Measurements from ENCODE around the gene LRTM2. TPM values are rescaled to one million over a fixed set of nuclear protein-coding genes. Genes with fewer than 3 reads are reported as not detected.

LRTM2 gene
- total RNA-seq, 2 donors from 2014 or later = not detected

- H3K36me3 ChIP-seq (replicated peaks in 1 of 2; ENCODE audit: insufficient read depth in 1 of 2, low read depth in 2 of 2) = no peaks in the 10 kb centered on the region
- H3K4me1 ChIP-seq = no peaks in the 10 kb centered on the region
- WGBS, 2 donors = 77 to 79% methylated on average over 19 of the region's 19 CpGs
- ATAC-seq (no peak), DNase-seq (no peak)
- no peaks in the 10 kb centered on the region for H3K9me3 ChIP-seq
- H3K27me3 ChIP-seq = no peaks in the 10 kb centered on the region
- no peak overlapping the region for H3K27ac ChIP-seq
- H3K4me3 ChIP-seq = no peak overlapping the region
- intact Hi-C loops (cut with DNase I) = loop anchor here (5.0 to 10.0 kb wide), 2 partner anchors 124 to 227 kb away; no protein-coding TSS in a partner anchor
- TF ChIP-seq CTCF (IDR thresholded peaks at IDR 0.05) (no peak), POLR2A (IDR thresholded peaks at IDR 0.05) (no peak)
Measured at GRCh38 chr12:1808036-1808797, 12.1 kb upstream of the LRTM2 start.

GRCh38 chr12:1808798-1809480, 11.4 kb upstream of the LRTM2 start:
- Histone ChIP-seq H3K27me3 (no peaks in the 10 kb centered on the region), H3K4me3 (no peak overlapping the region), H3K27ac (no peak overlapping the region), H3K4me1 (no peaks in the 10 kb centered on the region), H3K36me3 (replicated peaks in 1 of 2; ENCODE audit: insufficient read depth in 1 of 2, low read depth in 2 of 2) (no peaks in the 10 kb centered on the region), H3K9me3 (no peaks in the 10 kb centered on the region)
- TF ChIP-seq POLR2A (IDR thresholded peaks at IDR 0.05) (no peak), CTCF (IDR thresholded peaks at IDR 0.05) (no peak)
- intact Hi-C loops (cut with DNase I) = loop anchor here (5.0 to 10.0 kb wide), 2 partner anchors 123 to 226 kb away; no protein-coding TSS in a partner anchor
- ATAC-seq (no peak), DNase-seq (no peak)
- WGBS, 2 donors = 79 to 81% methylated on average over 22 of the region's 22 CpGs

GRCh38 chr12:1809591-1810190, 10.7 kb upstream of the LRTM2 start:
- WGBS, 2 donors = 76 to 79% methylated on average over 13 of the region's 13 CpGs
- ATAC-seq (no peak), DNase-seq (no peak)
- Histone ChIP-seq H3K4me1 (no peaks in the 10 kb centered on the region), H3K9me3 (no peaks in the 10 kb centered on the region), H3K27me3 (no peaks in the 10 kb centered on the region), H3K4me3 (no peak overlapping the region), H3K27ac (no peak overlapping the region), H3K36me3 (replicated peaks in 1 of 2; ENCODE audit: insufficient read depth in 1 of 2, low read depth in 2 of 2) (no peaks in the 10 kb centered on the region)
- intact Hi-C loops (cut with DNase I) = loop anchor here (5.0 to 10.0 kb wide), 2 partner anchors 123 to 225 kb away; no protein-coding TSS in a partner anchor
- TF ChIP-seq POLR2A (IDR thresholded peaks at IDR 0.05) (no peak), CTCF (IDR thresholded peaks at IDR 0.05) (no peak)

GRCh38 chr12:1810201-1810930, 10.0 kb upstream of the LRTM2 start:
- H3K27ac ChIP-seq = no peak overlapping the region
- intact Hi-C loops (cut with DNase I) = no loop called here
- 77 to 82% methylated on average over 21 of the region's 21 CpGs for WGBS, 2 donors

More at GRCh38 chr12:1810201-1810930, 10.0 kb upstream of the LRTM2 start:
- no peaks in the 10 kb centered on the region for H3K36me3 ChIP-seq (replicated peaks in 1 of 2; ENCODE audit: insufficient read depth in 1 of 2, low read depth in 2 of 2)
- no peak overlapping the region for H3K4me3 ChIP-seq
- H3K27me3 ChIP-seq = no peaks in the 10 kb centered on the region
- H3K4me1 ChIP-seq = no peaks in the 10 kb centered on the region
- ATAC-seq (no peak), DNase-seq (no peak)
- no peaks in the 10 kb centered on the region for H3K9me3 ChIP-seq
- TF ChIP-seq CTCF (IDR thresholded peaks at IDR 0.05) (no peak), POLR2A (IDR thresholded peaks at IDR 0.05) (no peak)

All from body of pancreas (tissue), 4 donors.